Upper lobe of left lung (tissue), 6 donors: ENCODE data around the gene RUNX2. TPM values are rescaled to one million over a fixed set of nuclear protein-coding genes. Genes with fewer than 3 reads are reported as not detected.

ENCODE experiments used
- ATAC-seq, 2 donors: fragments of 200-7000 bp; cut with Tn5 transposase; one replicate each; pipeline ENCODE4 v1.9.1; 2022; ENCODE audit warnings: mild to moderate bottlenecking in 2 of 2, moderate library complexity in 2 of 2; ENCODE audit not compliant: low FRiP score in 2 of 2
- DNase-seq, 2 donors: peaks; one replicate each; pipeline ENCODE4 v3.0.0-alpha.2; 2019 to 2020
- H3K27ac ChIP-seq, 4 donors: fragments of 200-600 bp; sonication (generic); one replicate each; pipeline ENCODE4 v1.5.1; 2016 to 2019
- H3K27me3 ChIP-seq, 4 donors: fragments of 200-600 bp; sonication (generic); one replicate each; pipeline ENCODE4 v1.5.1; 2017 to 2019
- H3K36me3 ChIP-seq, 4 donors: fragments of 200-600 bp; sonication (generic); one replicate each; pipeline ENCODE4 v1.5.1; 2016 to 2019
- H3K4me1 ChIP-seq, 4 donors: fragments of 200-600 bp; sonication (generic); one replicate each; pipeline ENCODE4 v1.5.1; 2018 to 2019
- H3K4me3 ChIP-seq, 4 donors: fragments of 200-600 bp; sonication (generic); one replicate each; pipeline ENCODE4 v1.5.1; 2017 to 2019; ENCODE audit warnings: mild to moderate bottlenecking in 2 of 4, moderate library complexity in 1 of 4
- H3K9me3 ChIP-seq, 4 donors: fragments of 200-600 bp; sonication (generic); one replicate each; pipeline ENCODE4 v1.5.1; 2018 to 2019
- EP300 ChIP-seq, 4 donors: sonication (generic); formaldehyde crosslinking; IDR thresholded peaks; one replicate each; pipeline ENCODE4 v1.5.1; 2017; ENCODE audit warnings: antibody characterized with exemption in 4 of 4, control low read depth in 2 of 4
- POLR2A ChIP-seq, 4 donors: fragments of 450-650 bp; IDR thresholded peaks; one replicate each; pipeline ENCODE4 v1.5.1; 2016 to 2017; ENCODE audit warnings: antibody characterized with exemption in 4 of 4, mild to moderate bottlenecking in 2 of 4
- POLR2AphosphoS5 ChIP-seq, 2 donors: sonication (generic); formaldehyde crosslinking; IDR thresholded peaks; one replicate each; pipeline ENCODE4 v1.5.1; 2017; ENCODE audit warnings: antibody characterized with exemption in 2 of 2
- WGBS, 2 donors: methylation state at CpG; one replicate each; pipeline ENCODE4 v1.1.5; 2017 to 2018; 5-methylcytosine and 5-hydroxymethylcytosine counted together
- total RNA-seq, 6 donors: library from RNA; depleted of rRNA in 4 of 6; stranded (reverse); fragments of >200 nt in 4 of 6; gene quantifications; one replicate each; pipeline versions ENCODE4 v1.1.0 to v1.2.1, GENCODE V29; 2016 to 2021
- TF ChIP-seq, protein P1 (sequence below), 6 experiments: fragments of 450-650 bp in 4 of 6; fragments of 200-600 bp in 2 of 6; sonication (generic) in 2 of 6; IDR thresholded peaks; one replicate each; pipeline ENCODE4 v1.5.1; 2016 to 2019; ENCODE audit warnings: antibody characterized with exemption in 6 of 6
- donor health status: DM: no; HTN: no; CAD: no; lungs with moderate emphysema.
- donor health status: DM: no; HTN: yes; CAD: no; lungs with severe emphysema.

Gene RUNX2
- total RNA-seq, 6 donors from 2014 or later, result 2.6 to 12.2 (median 5.5) TPM

- H3K4me1 ChIP-seq, result no peaks in the 10 kb centered on the region
- no peaks in the 10 kb centered on the region for H3K27me3 ChIP-seq
- H3K4me3 ChIP-seq, result no peak overlapping the region
- TF ChIP-seq, protein P1, sequence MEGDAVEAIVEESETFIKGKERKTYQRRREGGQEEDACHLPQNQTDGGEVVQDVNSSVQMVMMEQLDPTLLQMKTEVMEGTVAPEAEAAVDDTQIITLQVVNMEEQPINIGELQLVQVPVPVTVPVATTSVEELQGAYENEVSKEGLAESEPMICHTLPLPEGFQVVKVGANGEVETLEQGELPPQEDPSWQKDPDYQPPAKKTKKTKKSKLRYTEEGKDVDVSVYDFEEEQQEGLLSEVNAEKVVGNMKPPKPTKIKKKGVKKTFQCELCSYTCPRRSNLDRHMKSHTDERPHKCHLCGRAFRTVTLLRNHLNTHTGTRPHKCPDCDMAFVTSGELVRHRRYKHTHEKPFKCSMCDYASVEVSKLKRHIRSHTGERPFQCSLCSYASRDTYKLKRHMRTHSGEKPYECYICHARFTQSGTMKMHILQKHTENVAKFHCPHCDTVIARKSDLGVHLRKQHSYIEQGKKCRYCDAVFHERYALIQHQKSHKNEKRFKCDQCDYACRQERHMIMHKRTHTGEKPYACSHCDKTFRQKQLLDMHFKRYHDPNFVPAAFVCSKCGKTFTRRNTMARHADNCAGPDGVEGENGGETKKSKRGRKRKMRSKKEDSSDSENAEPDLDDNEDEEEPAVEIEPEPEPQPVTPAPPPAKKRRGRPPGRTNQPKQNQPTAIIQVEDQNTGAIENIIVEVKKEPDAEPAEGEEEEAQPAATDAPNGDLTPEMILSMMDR (IDR thresholded peaks at IDR 0.05), result no peak
- TF ChIP-seq POLR2A (IDR thresholded peaks at IDR 0.05) (no peak), EP300 (IDR thresholded peaks at IDR 0.05) (no peak), POLR2AphosphoS5 (IDR thresholded peaks at IDR 0.05) (no peak)
- no peak for ATAC-seq
- DNase-seq, result no peak
- 88 to 93% methylated on average over 1 of the region's 1 CpG for WGBS, 2 donors
- H3K36me3 ChIP-seq, result no peaks in the 10 kb centered on the region
- H3K27ac ChIP-seq, result no peak overlapping the region
- no peaks in the 10 kb centered on the region for H3K9me3 ChIP-seq
Measured at GRCh38 chr6:45688180-45688579, 360.1 kb downstream of the RUNX2 start.

GRCh38 chr6:45689926-45690615, 361.9 kb downstream of the RUNX2 start:
- H3K36me3 ChIP-seq, result no peaks in the 10 kb centered on the region
- 84 to 92% methylated on average over 2 of the region's 2 CpGs for WGBS, 2 donors
- H3K27me3 ChIP-seq, result no peaks in the 10 kb centered on the region
- H3K4me3 ChIP-seq, result no peak overlapping the region
- DNase-seq (no peak), ATAC-seq (no peak)
- H3K4me1 ChIP-seq, result no peaks in the 10 kb centered on the region
- no peak overlapping the region for H3K27ac ChIP-seq
- TF ChIP-seq POLR2A (IDR thresholded peaks at IDR 0.05), result no peak
- TF ChIP-seq POLR2AphosphoS5 (IDR thresholded peaks at IDR 0.05), result no peak
- TF ChIP-seq EP300 (IDR thresholded peaks at IDR 0.05), result no peak
- H3K9me3 ChIP-seq, result no peaks in the 10 kb centered on the region

DNA sequence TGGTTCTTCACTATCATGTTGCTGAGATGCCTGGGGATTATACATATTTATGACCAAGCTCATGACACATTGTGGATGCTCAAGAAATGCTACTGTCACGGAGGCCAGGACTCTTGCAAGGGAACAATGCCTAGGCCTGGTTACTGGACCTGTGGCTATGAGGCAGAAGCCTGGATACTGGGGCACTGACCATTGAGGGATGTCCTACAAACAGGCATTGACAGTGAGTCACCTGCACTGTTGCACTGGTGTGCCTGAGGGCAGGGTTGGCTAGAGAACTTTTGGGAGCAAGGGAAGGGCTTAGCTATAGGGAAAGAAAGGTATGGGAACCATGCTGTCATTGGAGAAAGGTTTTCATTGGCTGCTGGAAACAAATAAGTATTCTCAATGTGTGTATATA, 362.7 kb downstream of the RUNX2 start:
- H3K27ac ChIP-seq, result no peak overlapping the region
- 83 to 93% methylated on average over 1 of the region's 1 CpG for WGBS, 2 donors
- no peak for ATAC-seq

GRCh38 chr6:45691426-45691825, 363.3 kb downstream of the RUNX2 start:
- no peaks in the 10 kb centered on the region for H3K4me1 ChIP-seq
- ATAC-seq, result no peak
- TF ChIP-seq POLR2AphosphoS5 (IDR thresholded peaks at IDR 0.05) (no peak), POLR2A (IDR thresholded peaks at IDR 0.05) (no peak), EP300 (IDR thresholded peaks at IDR 0.05) (no peak)
- TF ChIP-seq, protein P1 (IDR thresholded peaks at IDR 0.05), result no peak

More for the DNA sequence above, 362.7 kb downstream of the RUNX2 start:
- no peak for TF ChIP-seq EP300 (IDR thresholded peaks at IDR 0.05)
- no peak for TF ChIP-seq POLR2A (IDR thresholded peaks at IDR 0.05)
- TF ChIP-seq POLR2AphosphoS5 (IDR thresholded peaks at IDR 0.05), result no peak
- TF ChIP-seq, protein P1 (IDR thresholded peaks at IDR 0.05), result no peak
- DNase-seq, result no peak
- H3K36me3 ChIP-seq, result no peaks in the 10 kb centered on the region
- no peak overlapping the region for H3K4me3 ChIP-seq
- H3K27me3 ChIP-seq, result no peaks in the 10 kb centered on the region
- no peaks in the 10 kb centered on the region for H3K9me3 ChIP-seq
- no peaks in the 10 kb centered on the region for H3K4me1 ChIP-seq

DNA sequence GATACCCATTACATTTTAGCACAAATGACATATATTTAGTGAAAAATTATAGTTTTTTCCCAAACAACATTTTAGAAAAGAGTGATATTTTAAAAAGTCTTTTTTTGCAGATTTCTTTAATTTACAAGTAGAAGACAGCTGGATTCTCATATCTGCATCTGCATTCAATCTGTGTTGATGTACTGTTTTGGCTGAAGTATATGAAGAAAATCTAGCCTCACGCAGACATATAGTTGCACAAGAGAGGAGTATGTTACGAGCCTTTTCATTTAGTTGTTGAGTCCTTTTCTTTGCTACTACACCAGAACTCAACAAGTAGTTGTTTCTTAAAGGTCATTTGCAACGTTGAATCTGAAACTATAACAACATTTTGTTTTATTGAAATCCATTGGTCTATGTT, 363.9 kb downstream of the RUNX2 start:
- H3K9me3 ChIP-seq, result no peaks in the 10 kb centered on the region
- WGBS, 2 donors, result 90 to 91% methylated on average over 3 of the region's 3 CpGs
- ATAC-seq (no peak), DNase-seq (no peak)
- no peak overlapping the region for H3K27ac ChIP-seq
- no peak overlapping the region for H3K4me3 ChIP-seq
- no peaks in the 10 kb centered on the region for H3K27me3 ChIP-seq
- H3K4me1 ChIP-seq, result no peaks in the 10 kb centered on the region
- H3K36me3 ChIP-seq, result no peaks in the 10 kb centered on the region
- TF ChIP-seq EP300 (IDR thresholded peaks at IDR 0.05) (no peak), POLR2A (IDR thresholded peaks at IDR 0.05) (no peak)
- TF ChIP-seq, protein P1 (IDR thresholded peaks at IDR 0.05), result no peak

More at GRCh38 chr6:45691426-45691825, 363.3 kb downstream of the RUNX2 start:
- H3K36me3 ChIP-seq, result no peaks in the 10 kb centered on the region
- no peaks in the 10 kb centered on the region for H3K27me3 ChIP-seq
- no peak for DNase-seq
- WGBS, 2 donors, result 83 to 85% methylated on average over 2 of the region's 2 CpGs
- H3K9me3 ChIP-seq, result no peaks in the 10 kb centered on the region
- H3K27ac ChIP-seq, result no peak overlapping the region
- no peak overlapping the region for H3K4me3 ChIP-seq
